ENCODE measurements around the gene C2CD4D.
"Not testable (repeated sequence)": the region's sequence is repeated elsewhere in the genome, so short reads cannot be mapped to it uniquely, and the experiment has no call there.

Gene C2CD4D

DNA sequence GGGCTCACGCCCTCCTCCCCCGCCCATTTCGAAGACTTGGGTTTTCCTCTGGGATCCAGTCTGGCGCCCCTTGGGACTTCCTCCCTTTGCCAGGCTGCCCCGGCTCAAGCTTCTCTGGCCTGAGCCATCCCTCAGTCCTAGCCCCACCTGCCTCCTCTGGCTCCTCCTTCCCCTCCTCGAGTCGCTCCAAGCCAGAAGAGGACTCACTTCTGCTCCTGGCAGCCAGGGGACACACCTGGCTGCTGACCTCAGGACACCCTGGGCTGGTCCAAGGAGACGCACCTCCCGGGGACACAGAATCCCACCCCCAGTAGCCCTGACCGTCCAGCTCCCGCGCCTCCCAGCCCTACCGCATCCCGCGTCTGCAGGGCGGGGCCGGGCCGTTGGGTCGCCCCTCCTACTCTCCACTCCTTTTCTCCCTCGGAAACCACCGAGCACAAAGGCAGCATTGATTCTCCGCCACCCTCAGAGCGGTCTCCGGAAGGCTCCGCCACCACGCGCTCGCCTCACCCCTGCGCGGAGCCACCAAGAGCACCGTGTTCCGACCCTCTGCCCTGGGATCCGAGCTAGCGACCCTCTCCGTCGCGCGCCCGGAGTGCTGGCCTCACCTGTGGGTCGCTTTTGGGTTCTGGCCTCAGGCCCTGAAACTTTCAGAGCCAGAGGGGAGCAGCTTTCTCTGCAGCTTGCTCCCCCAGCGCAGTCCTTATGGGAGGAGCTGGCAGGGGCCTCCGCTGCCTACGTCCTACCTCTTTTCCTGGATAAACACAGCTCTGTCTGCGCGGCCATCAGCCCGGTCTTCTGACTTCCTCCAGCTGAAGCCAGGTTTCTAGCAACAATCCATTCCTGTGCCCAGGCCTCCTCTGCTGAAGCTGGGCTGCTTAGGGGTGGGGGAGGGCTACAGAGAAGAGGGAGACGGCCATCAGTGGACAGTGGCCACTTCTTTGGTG, at the start of gene C2CD4D:
C2CD4D (minus strand) TSS at position 364 of the 947 bp plus-strand sequence. CDS start 831 bp downstream, outside the sequence.
- DNase-seq (ENCODE audit: low read depth), result peak; percentile 55

DNA sequence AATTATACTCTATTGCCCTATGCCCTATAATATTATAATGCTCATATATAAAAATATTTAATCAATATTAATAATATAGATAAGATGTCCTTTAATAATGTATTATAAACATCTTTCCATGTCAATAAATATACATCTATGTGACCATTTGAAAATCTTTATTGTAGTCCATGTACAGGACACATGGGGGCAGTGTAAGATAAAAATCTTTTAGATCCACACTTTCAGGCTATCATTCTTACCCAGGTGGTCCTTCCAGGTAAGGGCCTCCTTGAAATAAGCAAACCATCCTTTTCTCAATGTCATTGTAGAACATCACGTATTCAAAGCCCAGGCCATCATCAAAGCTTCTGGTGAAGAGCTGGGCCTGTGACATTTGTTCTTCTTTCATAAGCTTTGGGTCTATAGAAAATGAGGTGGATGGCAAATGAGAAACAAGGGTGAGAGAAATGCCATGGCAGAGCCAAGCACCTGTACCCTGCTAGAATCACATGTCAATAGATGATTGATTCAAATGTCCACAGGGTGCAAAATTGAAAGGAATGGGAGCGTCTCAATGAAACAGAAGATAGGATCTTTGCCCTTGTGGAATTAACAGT, 49.5 kb upstream of the C2CD4D start:
- DNase-seq (ENCODE audit: low read depth), result no peak

DNA sequence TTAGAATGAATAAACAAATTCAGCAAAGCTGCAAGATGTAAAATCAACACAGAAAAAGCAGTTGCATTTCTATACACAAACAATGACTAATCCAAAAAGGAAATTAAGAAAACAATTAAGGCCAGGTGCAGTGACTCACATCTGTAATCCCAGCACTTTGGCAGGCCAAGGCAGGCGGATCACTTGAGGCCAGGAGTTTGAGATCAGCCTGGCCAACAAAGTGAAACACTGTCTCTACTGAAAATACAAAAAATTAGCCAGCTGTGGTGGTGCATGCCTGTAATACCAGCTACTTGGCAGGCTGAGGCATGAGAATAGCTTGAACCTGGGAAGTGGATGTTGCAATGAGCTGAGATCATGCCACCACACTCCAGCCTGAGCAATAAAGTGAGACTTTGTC, 47.4 kb upstream of the C2CD4D start:
- no peak for DNase-seq (ENCODE audit: low read depth)

DNA sequence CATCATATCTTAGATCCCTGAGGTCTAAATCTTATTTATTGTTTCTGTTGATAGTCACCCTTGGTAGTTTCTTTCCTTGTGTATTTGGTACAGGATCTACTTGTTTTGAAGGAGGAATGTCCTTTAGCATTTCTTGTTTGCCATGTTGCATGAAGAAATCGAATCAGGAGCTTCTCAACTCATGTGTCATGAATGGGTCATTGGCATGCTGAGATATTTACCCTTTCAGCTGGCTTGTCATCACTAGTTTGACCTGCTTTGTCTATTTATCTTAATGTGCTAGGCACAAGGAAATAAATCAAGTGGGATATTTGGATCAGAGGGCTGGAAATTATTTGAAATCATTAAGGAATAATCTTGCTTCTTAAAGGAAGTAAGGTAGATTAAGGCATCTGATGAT, 45.9 kb upstream of the C2CD4D start:
- DNase-seq (ENCODE audit: low read depth), result no peak

DNA sequence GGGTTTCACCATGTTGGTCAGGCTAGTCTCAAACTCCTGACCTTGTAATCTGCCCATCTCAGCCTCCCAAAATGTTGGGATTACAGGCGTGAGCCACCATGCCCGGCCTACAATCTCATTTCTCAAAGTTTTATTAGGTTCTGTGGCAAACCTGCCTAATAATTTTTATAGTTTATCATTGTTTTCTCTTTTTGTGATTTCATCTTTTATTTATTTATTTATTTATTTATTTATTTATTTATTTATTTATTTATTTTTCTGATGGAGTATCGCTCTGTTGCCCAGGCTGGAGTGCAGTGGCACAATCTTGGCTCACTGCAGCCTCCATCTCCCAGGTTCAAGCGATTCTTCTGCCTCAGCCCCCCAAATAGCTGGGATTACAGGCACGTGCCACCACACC, 45.3 kb upstream of the C2CD4D start:
- DNase-seq (ENCODE audit: low read depth), result not testable (repeated sequence)

DNA sequence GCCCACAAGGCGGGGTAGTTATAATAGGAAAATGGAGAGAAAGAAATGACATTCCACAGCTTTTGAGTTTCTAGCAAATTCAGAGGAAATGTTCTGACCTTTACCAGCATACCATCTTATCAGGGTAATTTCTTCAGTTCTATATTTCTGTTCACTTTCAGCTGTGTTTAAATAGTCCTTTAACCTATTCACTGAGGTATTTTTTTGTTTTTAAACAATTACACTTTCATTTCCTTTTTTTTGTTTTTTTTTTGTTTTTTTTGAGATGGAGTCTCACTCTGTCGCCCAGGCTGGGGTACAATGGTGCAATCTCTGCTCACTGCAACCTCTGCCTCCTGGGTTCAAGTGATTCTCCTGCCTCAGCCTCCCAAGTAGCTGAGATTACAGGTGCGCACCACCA, 44.8 kb upstream of the C2CD4D start:
- not testable (repeated sequence) for DNase-seq (ENCODE audit: low read depth)

DNA sequence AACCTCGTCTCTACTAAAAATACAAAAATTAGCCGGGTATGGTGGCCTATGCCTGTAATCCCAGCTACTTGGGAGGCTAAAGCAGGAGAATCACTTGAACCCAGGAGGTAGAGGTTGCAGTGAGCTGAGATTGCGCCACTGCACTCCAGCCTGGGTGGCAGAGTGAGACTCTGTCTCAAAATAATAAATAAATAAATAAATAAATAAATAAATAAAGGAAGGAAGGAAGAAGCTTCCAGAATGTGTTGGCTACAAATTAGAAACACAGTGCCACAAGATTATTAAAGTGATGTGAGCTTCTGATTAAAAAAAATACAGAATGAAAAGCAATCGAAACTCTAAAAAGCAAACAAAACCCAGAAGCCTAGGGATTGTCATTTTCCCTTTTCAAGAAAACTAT, 44.3 kb upstream of the C2CD4D start:
- DNase-seq (ENCODE audit: low read depth), result not testable (repeated sequence)

DNA sequence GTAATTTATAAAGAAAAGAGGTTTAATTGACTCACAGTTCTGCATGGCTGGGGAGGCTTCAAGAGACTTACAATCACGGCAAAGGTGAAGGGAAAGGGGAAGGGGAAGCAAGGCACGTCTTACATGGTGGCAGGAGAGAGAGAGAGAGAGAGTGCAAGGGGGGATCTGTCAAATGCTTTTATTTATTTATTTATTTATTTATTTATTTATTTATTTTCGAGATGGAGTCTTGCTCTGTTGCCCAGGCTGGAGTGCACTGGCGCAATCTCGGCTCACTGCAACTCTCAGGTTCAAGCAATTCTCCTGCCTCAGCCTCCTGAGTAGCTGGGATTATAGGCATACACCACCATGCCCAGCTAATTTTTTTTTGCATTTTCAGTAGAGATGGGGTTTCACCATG, 43.3 kb upstream of the C2CD4D start:
- not testable (repeated sequence) for DNase-seq (ENCODE audit: low read depth)

DNA sequence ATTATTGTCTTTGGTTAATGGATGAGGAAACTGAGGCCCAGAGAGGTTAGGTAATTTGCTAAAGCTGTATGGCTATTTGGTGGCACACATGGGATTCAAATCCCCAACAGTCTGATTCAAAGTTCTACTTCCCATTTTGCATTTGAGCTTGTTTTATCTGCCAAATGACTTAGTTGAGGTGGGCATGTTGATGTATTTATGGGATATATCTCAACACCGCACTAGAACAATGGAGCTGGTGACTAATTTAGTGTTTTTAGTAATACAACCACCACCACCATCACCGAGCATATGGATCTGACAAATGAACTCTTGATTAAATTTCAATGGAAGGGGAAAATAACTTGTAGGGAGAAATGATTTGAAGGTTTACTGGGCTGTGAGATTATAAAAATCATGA, 42.8 kb upstream of the C2CD4D start:
- DNase-seq (ENCODE audit: low read depth), result no peak

DNA sequence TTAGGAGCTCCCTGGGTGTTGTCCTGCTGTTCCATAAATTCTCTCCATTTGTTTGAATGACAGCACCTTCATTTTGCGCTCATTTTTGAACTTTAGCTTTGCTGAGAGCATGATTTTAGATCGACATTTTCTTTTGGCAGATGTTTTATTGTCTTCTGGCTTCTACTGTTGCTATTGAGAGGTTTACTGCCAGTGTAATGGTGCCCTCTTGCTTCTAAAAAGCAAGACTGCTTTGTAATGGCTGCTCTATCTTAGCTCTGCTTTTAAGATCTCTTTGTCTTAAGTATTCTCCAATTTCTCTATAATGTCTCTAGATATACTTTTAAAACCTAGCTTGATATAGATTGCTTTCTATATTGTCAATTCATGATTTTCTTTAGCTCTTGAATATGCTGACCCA, 41.9 kb upstream of the C2CD4D start:
- DNase-seq (ENCODE audit: low read depth), result no peak

DNA sequence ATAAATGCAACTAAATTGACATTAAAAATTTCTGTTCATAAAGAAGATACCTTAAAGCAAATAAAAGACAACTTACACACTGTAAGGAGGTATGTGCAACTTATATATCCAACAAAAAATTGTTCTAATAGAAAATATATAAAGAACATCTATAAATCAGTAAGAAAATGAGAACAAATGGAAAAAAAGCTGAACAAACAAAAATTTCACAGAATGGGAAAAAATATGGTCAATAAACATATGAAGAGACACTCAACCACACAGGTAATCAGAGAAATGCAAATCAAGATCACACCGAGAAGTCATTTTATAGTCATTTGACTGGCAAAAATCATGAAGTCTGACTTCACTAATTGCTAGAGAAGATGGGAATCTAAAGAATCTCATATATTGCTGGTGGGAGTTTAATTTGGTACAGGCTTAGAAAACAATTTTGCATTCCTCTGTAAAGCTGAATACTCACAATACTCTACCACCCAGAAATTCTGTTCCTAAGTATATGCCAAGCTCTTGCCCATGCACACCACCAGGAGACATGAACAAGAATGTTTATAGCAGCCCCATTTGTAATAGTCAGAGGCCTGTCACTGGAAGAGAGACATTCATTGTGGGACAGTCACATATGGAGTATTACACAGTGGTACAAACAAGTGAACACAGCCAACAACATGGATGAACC, 35.9 kb upstream of the C2CD4D start:
- no peak for DNase-seq (ENCODE audit: low read depth)

DNA sequence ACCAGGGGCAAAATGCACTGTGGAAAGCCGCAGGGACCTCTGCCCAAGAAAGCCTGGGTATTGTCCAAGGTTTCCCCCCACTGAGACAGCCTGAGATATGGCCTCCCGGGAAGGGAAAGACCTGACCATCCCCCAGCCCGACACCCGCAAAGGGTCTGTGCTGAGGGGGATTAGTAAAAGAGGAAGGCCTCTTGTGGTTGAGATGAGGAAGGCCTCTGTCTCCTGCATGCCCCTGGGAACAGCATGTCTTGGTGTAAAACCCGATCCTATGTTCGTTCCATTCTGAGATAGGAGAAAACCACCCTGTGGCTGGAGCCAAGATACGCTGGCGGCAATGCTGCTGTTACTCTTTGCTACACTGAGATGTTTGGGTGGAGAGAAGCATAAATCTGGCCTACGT, 33.2 kb upstream of the C2CD4D start:
- not testable (repeated sequence) for DNase-seq (ENCODE audit: low read depth)

DNA sequence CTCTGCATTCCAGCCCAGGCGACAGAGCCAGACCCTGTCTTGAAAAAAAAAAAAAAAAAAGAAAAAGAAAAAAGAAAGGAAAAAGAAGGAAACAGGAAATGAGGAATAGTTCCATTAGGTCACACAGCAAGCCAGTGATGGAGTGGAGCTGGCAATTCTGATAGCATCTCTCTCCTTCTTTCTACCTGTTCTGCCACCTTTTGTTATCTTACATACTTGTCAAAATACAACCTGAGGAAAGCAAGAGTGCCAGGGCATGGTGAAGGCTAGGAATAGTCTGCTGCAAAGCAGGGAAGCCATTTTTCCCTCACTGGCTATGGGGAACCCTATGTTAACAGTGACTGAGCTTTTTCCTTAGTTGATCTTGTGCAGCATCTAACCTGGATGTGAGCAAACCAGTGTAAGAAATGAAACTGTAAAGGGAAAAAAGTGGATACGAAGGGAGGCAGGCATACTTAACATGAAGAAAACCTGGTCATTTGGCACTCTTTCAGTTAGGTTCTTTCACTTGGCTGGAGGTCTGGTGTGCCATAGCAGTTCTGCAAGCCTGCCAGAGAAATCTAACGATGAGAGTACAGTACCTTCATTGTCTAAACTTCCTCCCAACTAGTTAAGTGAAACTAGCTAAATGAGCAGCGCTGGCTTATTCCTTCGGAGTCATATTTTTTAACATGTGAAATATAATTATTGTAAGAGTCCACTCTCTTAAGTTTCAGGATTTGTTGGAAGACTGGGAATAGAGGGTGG, 31.8 kb upstream of the C2CD4D start:
- no peak for DNase-seq (ENCODE audit: low read depth)

DNA sequence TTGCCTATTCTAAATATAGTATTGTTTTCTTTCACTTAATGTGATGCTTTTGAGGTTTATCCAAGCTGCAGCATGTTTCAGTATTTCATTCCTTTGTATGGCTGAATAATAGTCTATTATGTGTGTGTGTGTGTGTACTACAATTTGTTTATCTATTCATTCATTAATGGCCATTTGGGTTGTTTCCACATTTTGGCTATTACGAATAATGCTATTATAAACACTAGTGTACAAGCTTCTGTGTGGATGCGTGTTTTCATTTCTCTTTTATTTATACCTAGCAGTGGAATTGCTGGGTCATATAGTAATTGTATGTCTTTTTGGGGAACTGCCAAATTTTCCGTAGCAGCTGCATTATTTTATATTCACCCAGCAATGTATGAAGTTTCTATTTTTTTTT, 28.9 kb upstream of the C2CD4D start:
- no peak for DNase-seq (ENCODE audit: low read depth)

DNA sequence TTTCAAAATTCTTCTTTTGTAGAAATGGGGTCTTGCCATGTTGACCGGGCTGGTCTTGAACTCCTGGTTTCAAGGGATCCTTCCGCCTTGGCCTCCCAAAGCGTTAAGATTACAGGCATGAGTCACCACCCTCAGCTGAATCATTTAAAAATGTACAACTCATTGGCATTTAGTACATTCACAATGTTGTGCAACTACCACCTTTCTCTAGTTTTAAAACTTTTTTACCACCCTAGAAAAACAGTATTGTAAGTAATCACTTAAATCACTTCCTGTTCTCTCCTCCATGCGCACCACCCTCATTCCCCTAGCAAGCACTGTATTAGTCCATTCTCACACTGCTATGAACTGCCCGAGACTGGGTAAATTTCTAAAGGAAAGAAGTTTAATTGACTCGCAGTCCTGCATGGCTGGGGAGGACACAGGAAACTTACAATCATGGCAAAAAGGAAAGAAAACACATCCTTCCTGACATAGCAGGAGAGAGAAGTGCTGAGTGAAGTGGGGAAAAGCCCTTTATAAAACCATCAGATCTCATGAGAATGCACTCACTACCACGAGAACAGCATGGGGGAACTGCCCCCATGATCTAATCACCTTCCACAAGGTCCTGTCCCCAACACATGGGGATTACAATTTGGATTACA, 28.3 kb upstream of the C2CD4D start:
- no peak for DNase-seq (ENCODE audit: low read depth)

DNA sequence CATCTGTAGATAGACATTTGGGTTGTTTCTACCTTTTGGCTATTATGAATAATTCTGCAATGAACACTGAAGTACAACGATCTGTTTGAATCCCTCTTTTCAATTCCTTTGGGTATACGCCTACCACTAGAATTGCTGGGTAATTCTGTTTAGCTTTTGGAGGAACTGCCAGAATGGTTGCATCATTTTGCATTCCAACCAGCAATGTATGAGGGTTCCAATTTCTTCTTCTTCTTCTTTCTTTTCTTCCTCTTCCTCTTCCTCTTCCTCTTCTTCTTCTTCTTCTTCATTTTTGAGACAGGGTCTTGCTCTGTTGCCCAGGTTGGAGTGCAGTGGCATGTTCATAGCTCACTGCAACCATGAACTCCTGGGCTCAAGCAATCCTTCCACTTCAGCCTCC, 27.7 kb upstream of the C2CD4D start:
- DNase-seq (ENCODE audit: low read depth), result no peak

DNA sequence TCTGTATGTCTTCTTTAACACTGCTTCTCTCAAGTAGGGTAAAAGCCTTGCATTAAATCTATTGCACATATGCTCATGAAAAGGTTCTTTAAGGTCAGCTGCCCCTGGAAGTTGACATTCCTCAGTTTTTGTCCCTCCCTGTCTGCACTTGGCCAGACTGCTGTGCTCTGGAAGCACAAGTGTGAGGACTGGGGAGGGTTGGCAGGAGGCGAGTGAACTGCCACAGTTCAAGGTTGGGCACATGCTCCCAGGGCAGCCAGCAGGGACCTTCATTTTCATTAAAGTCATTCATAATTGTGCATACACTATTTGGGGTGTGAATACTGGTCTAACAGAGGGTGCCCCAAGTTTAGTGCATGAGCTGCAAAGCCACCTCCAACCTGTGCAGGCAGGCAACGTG, 24.8 kb upstream of the C2CD4D start:
- DNase-seq (ENCODE audit: low read depth), result no peak

DNA sequence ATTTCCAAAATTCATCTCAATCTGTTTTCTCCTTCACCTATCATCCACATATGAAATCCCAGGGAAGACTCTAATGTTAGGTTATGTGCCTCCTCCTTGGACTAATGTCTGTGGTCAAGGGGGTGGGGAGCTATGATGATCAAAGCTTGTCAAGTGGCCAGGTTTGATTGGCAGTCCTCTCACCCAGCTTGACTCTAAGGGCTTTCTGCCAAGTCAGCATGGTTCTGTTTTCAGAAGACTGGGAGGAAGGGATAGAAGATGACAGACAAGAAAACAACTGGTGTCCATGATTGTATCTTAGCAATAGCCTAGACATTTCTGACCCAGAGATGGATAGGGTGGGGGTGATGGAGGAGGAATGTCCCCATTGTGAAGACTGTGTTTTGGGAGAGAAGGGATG, 23.0 kb upstream of the C2CD4D start:
- no peak for DNase-seq (ENCODE audit: low read depth)

DNA sequence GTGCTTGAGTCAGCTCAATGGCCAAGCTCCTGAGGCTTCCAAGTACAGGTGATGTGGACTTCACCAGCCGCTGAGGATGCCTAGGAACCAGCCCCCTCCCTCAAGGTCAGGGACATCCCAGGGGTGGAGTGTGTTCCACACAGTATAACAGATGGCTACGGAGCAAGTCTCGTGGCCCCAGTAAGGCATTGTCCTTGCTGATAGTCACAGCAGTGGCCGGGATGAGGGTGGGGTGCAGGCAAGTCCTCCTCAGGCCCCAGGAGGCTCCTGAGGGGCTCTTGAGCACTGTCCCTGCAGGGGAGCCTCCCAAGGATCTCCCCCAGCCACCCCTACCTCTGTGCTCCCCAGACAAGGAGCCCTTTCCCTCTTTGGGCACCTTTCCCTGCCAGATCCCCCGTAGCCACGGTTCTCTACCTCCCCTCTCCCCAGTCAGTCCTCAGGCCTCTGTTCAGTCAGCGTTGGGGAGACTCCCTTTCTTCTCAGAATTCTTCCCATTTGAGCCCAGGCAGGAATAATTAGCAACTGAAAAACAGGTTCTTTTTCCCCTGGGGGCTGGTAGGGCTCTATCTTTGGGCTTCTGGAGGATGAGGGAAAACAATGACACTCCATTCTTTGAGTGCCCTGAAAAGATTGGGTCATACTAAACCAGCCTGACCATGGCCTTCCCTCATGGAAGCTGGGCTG, 21.0 kb upstream of the C2CD4D start:
- no peak for DNase-seq (ENCODE audit: low read depth)

DNA sequence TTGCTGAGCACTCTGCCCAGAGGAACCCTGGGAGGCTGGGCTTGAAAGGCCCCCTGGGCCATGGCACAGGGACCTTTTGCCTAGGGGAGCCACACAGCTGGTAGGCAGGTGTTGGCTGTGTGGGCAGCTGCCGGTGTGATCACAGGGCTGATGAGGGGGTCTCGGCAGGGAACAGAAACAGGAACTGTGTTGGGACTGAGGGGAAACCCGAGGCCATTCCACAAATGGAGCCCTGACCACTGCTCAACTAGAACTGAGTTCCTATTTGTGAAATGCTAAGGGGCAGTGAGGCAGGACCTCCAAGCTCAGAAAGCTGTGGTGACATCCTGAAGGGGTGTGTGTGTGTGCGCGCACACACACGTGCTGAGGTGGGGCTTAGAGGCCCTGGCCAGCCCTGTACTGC, 20.3 kb upstream of the C2CD4D start:
- DNase-seq (ENCODE audit: low read depth), result no peak

Measured in stimulated activated CD4-positive, alpha-beta T cell treated with anti-CD3 and anti-CD28 coated beads, Interleukin-2, amount 100 ng/mL, for 4 hours (primary cell).